H1 (cell line): ENCODE results near the gene ZNF140. TPM values are rescaled to one million over a fixed set of nuclear protein-coding genes. Genes with fewer than 3 reads are reported as not detected.
A peak's percentile ranks its signal among the peaks of the same experiment; 100 is the strongest.

Source experiments
- CTCF ChIA-PET: fragments of 300-600 bp; sonication (Branson Sonifier 250); formaldehyde crosslinking; loops from one replicate; lab custom pipeline; 2021; ENCODE audit not compliant: partially characterized antibody; lab: Charles Lee
- POLR2A ChIA-PET: fragments of 300-600 bp; sonication (Branson Sonifier 250); formaldehyde crosslinking; loops from one replicate; lab custom pipeline; 2021; ENCODE audit warnings: inconsistent platforms; ENCODE audit not compliant: partially characterized antibody; lab: Charles Lee
- DNase-seq, 2 experiments: peaks; one replicate each; pipeline versions ENCODE4 v3.0.0 to v3.0.0-alpha.2; 2010 to 2022; ENCODE audit warnings: low spot score in 2 of 2, low read depth in 1 of 2, mixed read lengths in 1 of 2
- FAIRE-seq: peaks from 2 replicates; lab custom pipeline; 2011; peaks lifted over from hg19 to GRCh38; lab: Jason Lieb, UNC
- H2AFZ ChIP-seq: 2 replicates; pipeline ENCODE4 v1.8.1; 2012; ENCODE audit warnings: low read length, inconsistent platforms
- H2AK5ac ChIP-seq: 2 replicates; pipeline ENCODE4 v1.6.1; 2013; ENCODE audit warnings: low read depth, low read length
- H2BK120ac ChIP-seq: replicated peaks from 2 replicates; pipeline ENCODE3; 2013; ENCODE audit warnings: low read depth, low read length, inconsistent platforms
- H2BK12ac ChIP-seq: 2 replicates; pipeline ENCODE4 v1.6.1; 2013; ENCODE audit warnings: low read depth, low read length
- H2BK15ac ChIP-seq: 2 replicates; pipeline ENCODE4 v1.6.1; 2013; ENCODE audit warnings: low read length
- H2BK20ac ChIP-seq: 2 replicates; pipeline ENCODE4 v1.6.1; 2013; ENCODE audit warnings: low read length
- H2BK5ac ChIP-seq: 2 replicates; pipeline ENCODE4 v1.6.1; 2013; ENCODE audit warnings: low read depth, low read length
- H3K14ac ChIP-seq: 2 replicates; pipeline ENCODE4 v1.6.1; 2013; ENCODE audit warnings: inconsistent platforms; ENCODE audit not compliant: insufficient read length
- H3K18ac ChIP-seq: 2 replicates; pipeline ENCODE4 v1.6.1; 2013; ENCODE audit warnings: low read length; ENCODE audit errors: extremely low read depth
- H3K23ac ChIP-seq: 2 replicates; pipeline ENCODE4 v1.6.1; 2013; ENCODE audit warnings: inconsistent platforms; ENCODE audit not compliant: insufficient read length
- H3K23me2 ChIP-seq: 2 replicates; pipeline ENCODE4 v1.6.1; 2013; ENCODE audit warnings: low read depth, low read length
- H3K27ac ChIP-seq: 2 replicates; pipeline ENCODE4 v1.6.1; 2011; ENCODE audit warnings: low read depth, low read length, inconsistent platforms
- H3K27me3 ChIP-seq, 4 experiments: replicated peaks in 1 of 4; 1 replicate in 1 of 4; 2 replicates in 3 of 4; pipeline versions ENCODE4 v1.6.1 to v1.8.1; 2011 to 2013; ENCODE audit warnings: low read length in 3 of 4, mild to moderate bottlenecking in 3 of 4, inconsistent platforms in 2 of 4, mixed read lengths in 2 of 4, moderate library complexity in 1 of 4; ENCODE audit not compliant: control insufficient read depth in 3 of 4, insufficient read depth in 3 of 4; ENCODE audit errors: extremely low read depth in 1 of 4
- H3K36me3 ChIP-seq, 4 experiments: 2 replicates each; pipeline versions ENCODE4 v1.6.1 to v1.8.1; 2011 to 2013; ENCODE audit warnings: mild to moderate bottlenecking in 4 of 4, low read length in 3 of 4, moderate library complexity in 2 of 4, control low read depth in 1 of 4, inconsistent platforms in 1 of 4; ENCODE audit not compliant: insufficient read depth in 4 of 4, control insufficient read depth in 2 of 4
- H3K4ac ChIP-seq: replicated peaks from 2 replicates; pipeline ENCODE3; 2013; ENCODE audit warnings: low read length, low read depth, mixed read lengths, inconsistent platforms; ENCODE audit not compliant: insufficient read length
- H3K4me1 ChIP-seq, 4 experiments: replicated peaks in 1 of 4; 1 replicate in 1 of 4; 2 replicates in 3 of 4; pipeline versions ENCODE4 v1.6.1 to v1.8.1; 2011 to 2013; ENCODE audit warnings: low read length in 3 of 4, inconsistent platforms in 2 of 4, mixed read lengths in 1 of 4; ENCODE audit not compliant: insufficient read depth in 4 of 4, control insufficient read depth in 3 of 4
- H3K4me2 ChIP-seq, 2 experiments: 2 replicates each; pipeline versions ENCODE4 v1.6.1 to v1.8.1; 2011 to 2013; ENCODE audit warnings: low read depth in 2 of 2, low read length in 2 of 2, control low read depth in 1 of 2, inconsistent platforms in 1 of 2, mild to moderate bottlenecking in 1 of 2; ENCODE audit not compliant: insufficient read depth in 1 of 2
- H3K4me3 ChIP-seq, 4 experiments: fragments of 200-600, 300-600 bp in 1 of 4; sonication (generic), shearing (Covaris generic), sonication (Bioruptor Twin) in 1 of 4; 2 replicates each; pipeline versions ENCODE4 v1.5.1 to v1.8.1; 2011 to 2016; ENCODE audit warnings: low read length in 4 of 4, low read depth in 3 of 4, control low read depth in 2 of 4, inconsistent platforms in 2 of 4, mild to moderate bottlenecking in 2 of 4, mixed read lengths in 1 of 4, moderate library complexity in 1 of 4; ENCODE audit not compliant: insufficient read depth in 2 of 4; ENCODE audit errors: extremely low read depth in 1 of 4
- H3K56ac ChIP-seq: replicated peaks from 2 replicates; pipeline ENCODE3; 2013; ENCODE audit warnings: low read depth, mild to moderate bottlenecking, mixed read lengths, low read length, inconsistent platforms; ENCODE audit not compliant: insufficient read length
- H3K79me1 ChIP-seq: 2 replicates; pipeline ENCODE4 v1.6.1; 2013; ENCODE audit warnings: low read depth, low read length, control low read depth
- H3K79me2 ChIP-seq, 2 experiments: 2 replicates each; pipeline versions ENCODE4 v1.6.1 to v1.8.1; 2012 to 2013; ENCODE audit warnings: low read length in 2 of 2, mild to moderate bottlenecking in 2 of 2, inconsistent platforms in 1 of 2; ENCODE audit not compliant: insufficient read depth in 2 of 2, control insufficient read depth in 1 of 2
- H3K9ac ChIP-seq, 4 experiments: replicated peaks in 1 of 4; 1 replicate in 1 of 4; 2 replicates in 3 of 4; pipeline versions ENCODE4 v1.6.1 to v1.8.1; 2011 to 2013; ENCODE audit warnings: low read depth in 3 of 4, low read length in 3 of 4, control low read depth in 2 of 4, mild to moderate bottlenecking in 2 of 4, moderate library complexity in 2 of 4, inconsistent platforms in 1 of 4; ENCODE audit errors: extremely low read depth in 1 of 4
- H3K9me3 ChIP-seq, 2 experiments: 2 replicates each; pipeline versions ENCODE4 v1.6.1 to v1.8.1; 2012 to 2013; ENCODE audit warnings: mild to moderate bottlenecking in 2 of 2, moderate library complexity in 2 of 2, control low read depth in 1 of 2, inconsistent platforms in 1 of 2, low read depth in 1 of 2, low read length in 1 of 2, mixed read lengths in 1 of 2; ENCODE audit not compliant: insufficient read depth in 2 of 2
- H4K20me1 ChIP-seq, 2 experiments: replicated peaks in 1 of 2; 2 replicates each; pipeline versions ENCODE3 to v1.8.1; 2011 to 2013; ENCODE audit warnings: inconsistent platforms in 2 of 2, low read length in 2 of 2, mild to moderate bottlenecking in 1 of 2; ENCODE audit not compliant: insufficient read depth in 2 of 2, control insufficient read depth in 1 of 2
- H4K5ac ChIP-seq: 2 replicates; pipeline ENCODE4 v1.6.1; 2013; ENCODE audit warnings: low read length, low read depth, mixed read lengths, inconsistent platforms; ENCODE audit not compliant: insufficient read length
- H4K8ac ChIP-seq: 2 replicates; pipeline ENCODE4 v1.8.0; 2013; ENCODE audit warnings: mild to moderate bottlenecking, moderate library complexity, low read length, inconsistent platforms; ENCODE audit not compliant: insufficient read depth; ENCODE audit errors: extremely low read depth
- H4K91ac ChIP-seq: replicated peaks from 2 replicates; pipeline ENCODE3; 2013; ENCODE audit warnings: low read length, mixed read lengths, inconsistent platforms; ENCODE audit not compliant: insufficient read length
- ASH2L ChIP-seq: fragments of 200-600, 300-600 bp; sonication (generic); IDR thresholded peaks from one replicate; pipeline ENCODE4 v1.7.1; 2017; ENCODE audit warnings: low read length
- TAF1 ChIP-seq: IDR thresholded peaks from 2 replicates; pipeline ENCODE4 v1.6.1; 2011; ENCODE audit warnings: mild to moderate bottlenecking, low read depth, low read length
- WGBS, 2 experiments: shearing (Covaris generic) in 1 of 2; methylation state at CpG; one replicate each; pipeline versions ENCODE4 v1.1.6 to v1.1.7; 2013 to 2015; ENCODE audit warnings: low lambda C conversion rate in 2 of 2, mixed read lengths in 2 of 2, inconsistent platforms in 1 of 2, low coverage in 1 of 2, missing lambda C conversion rate in 1 of 2; ENCODE audit not compliant: insufficient replicate concordance in 2 of 2, insufficient coverage in 1 of 2, insufficient read length in 1 of 2; ENCODE audit errors: extremely low coverage in 1 of 2, missing lambda C conversion rate in 1 of 2; 5-methylcytosine and 5-hydroxymethylcytosine counted together
- polyA plus RNA-seq, 7 experiments: library from polyadenylated mRNA; depleted of rRNA in 3 of 7; stranded (reverse) in 5 of 7; unstranded in 2 of 7; fragments of >200 nt in 5 of 7; fragments of 200-250 nt in 2 of 7; gene quantifications; 1 replicate in 5 of 7; 2 replicates in 1 of 7; 4 replicates in 1 of 7; pipeline versions ENCODE4 v1.2.1 to v1.2.3, GENCODE V29; 2011 to 2013; ENCODE audit warnings: missing spikeins in 2 of 7, mixed read lengths in 2 of 7
- total RNA-seq: library from RNA; stranded (reverse); fragmentation: NEBNext Ultra II Directional; extraction: Animal tissue kit (Norgen Biotek cat#: 25700); gene quantifications from 2 replicates; pipeline ENCODE4 v1.2.1, GENCODE V29; 2021

ZNF140 gene
- total and polyA plus RNA-seq, 2 of the 8 experiments (the other 6 are each of a cell fraction or from before 2014, with no cell fraction given), result 7.5 to 14.3 TPM

- peak; percentile 4 for TF ChIP-seq ASH2L
- TF ChIP-seq TAF1, result no peak
- peak overlapping the region; percentile 99 for H2AFZ ChIP-seq
- peaks cover 5 to 52% (median 30%) of the 10 kb centered on the region in 4 experiments; a peak in 6 of 8 replicates for H3K36me3 ChIP-seq
- H2BK12ac ChIP-seq, result peak overlapping the region; percentile 33; the same call in 1 of the 2 replicates
- ChIA-PET POLR2A (interaction anchor here (0.6 to 2.8 kb wide), 8 partner anchors 13 to 225 kb away, joined by 3 to 20 read pairs (median 5); partner anchors contain the start of genes ZNF26, ZNF268 and ZNF84), CTCF (no interaction called here)
- peak overlapping the region; percentile 69 to 98 (median 87) for H3K4me3 ChIP-seq
- H2BK120ac ChIP-seq, result no peak overlapping the region
- H3K14ac ChIP-seq, result no peak overlapping the region
- H3K9me3 ChIP-seq, result peaks cover 33 to 35% of the 10 kb centered on the region in 2 experiments
- no peak overlapping the region for H3K23ac ChIP-seq
- no peaks in the 10 kb centered on the region for H3K4me1 ChIP-seq
- no peak overlapping the region for H2AK5ac ChIP-seq
- H3K4me2 ChIP-seq, result peak overlapping the region; percentile 73 to 81
- DNase-seq (no peak), FAIRE-seq (no peak)
- no peaks in the 10 kb centered on the region for H3K79me1 ChIP-seq
- no peak overlapping the region for H2BK20ac ChIP-seq
- H4K20me1 ChIP-seq, result no peaks in the 10 kb centered on the region
- 2% methylated on average over 17 of the region's 17 CpGs; no CpG with 5 or more reads in 1 of the 2 experiments for WGBS, 2 experiments
- H3K23me2 ChIP-seq, result peaks cover 2% of the 10 kb centered on the region
- peak overlapping the region; percentile 87 for H3K27ac ChIP-seq
- peak overlapping the region; percentile 81; the same call in 1 of the 2 replicates for H4K8ac ChIP-seq
- peaks cover 4 to 20% of the 10 kb centered on the region in 2 experiments; a peak in 2 of 4 replicates for H3K79me2 ChIP-seq
- peak overlapping the region; percentile 57 for H2BK5ac ChIP-seq
- peak overlapping the region; percentile 52 to 100 (median 80) for H3K9ac ChIP-seq
- H4K91ac ChIP-seq, result no peak overlapping the region
- H4K5ac ChIP-seq, result peak overlapping the region; percentile 76
- no peaks in the 10 kb centered on the region for H3K27me3 ChIP-seq
- 0 out of 2 replicates have a peak overlapping the region, but pooled peaks have one; percentile 4 for H3K18ac ChIP-seq
- peak overlapping the region; percentile 0 for H3K56ac ChIP-seq
- no peak overlapping the region for H2BK15ac ChIP-seq
- no peak overlapping the region for H3K4ac ChIP-seq
Measured at GRCh38 chr12:133130808-133131128, 50.0 kb downstream of the ZNF140 start.
